Natural killer cell treated with Interleukin-12 subunit alpha and Interleukin-12 subunit beta and Interleukin-15 and Interleukin-18, amount 100 ng/mL, for 72 hours (primary cell): ENCODE data around the gene GAPVD1. TPM values are rescaled to one million over a fixed set of nuclear protein-coding genes. Genes with fewer than 3 reads are reported as not detected.
"Not testable (repeated sequence)": the region's sequence is repeated elsewhere in the genome, so short reads cannot be mapped to it uniquely, and the experiment has no call there.

ENCODE experiments used
- ATAC-seq, 2 donors: fragments of 150-1000 bp; cut with Tn5 transposase in 1 of 2; sonication (Bioruptor Pico), chemical (Tn5 transposase) in 1 of 2; 2 replicates each; pipeline ENCODE4 v1.10.0; 2021
- DNase-seq: peaks from one replicate; pipeline ENCODE4 v3.0.0; 2022; ENCODE audit warnings: low spot score
- H3K27ac Mint-ChIP-seq, 2 donors: 1 replicate in 1 of 2; 2 replicates in 1 of 2; pipeline ENCODE4 v1.8.0; 2022; ENCODE audit warnings: mixed read lengths in 2 of 2, mild to moderate bottlenecking in 1 of 2, moderate library complexity in 1 of 2
- H3K27me3 Mint-ChIP-seq, 2 donors: 1 replicate in 1 of 2; 2 replicates in 1 of 2; pipeline ENCODE4 v1.8.0; 2022; ENCODE audit warnings: mixed read lengths in 2 of 2
- H3K36me3 Mint-ChIP-seq: one replicate; pipeline ENCODE4 v1.8.0; 2022; ENCODE audit warnings: mixed read lengths
- H3K4me1 Mint-ChIP-seq, 2 donors: 1 replicate in 1 of 2; 2 replicates in 1 of 2; pipeline ENCODE4 v1.8.0; 2022; ENCODE audit warnings: low read depth in 2 of 2, mixed read lengths in 2 of 2, mild to moderate bottlenecking in 1 of 2
- H3K4me3 Mint-ChIP-seq: one replicate; pipeline ENCODE4 v1.8.0; 2022; ENCODE audit warnings: mixed read lengths
- H3K9me3 Mint-ChIP-seq: 2 replicates; pipeline ENCODE4 v1.8.0; 2022; ENCODE audit warnings: mixed read lengths
- total RNA-seq, 2 donors: library from RNA; stranded (reverse); gene quantifications; one replicate each; pipeline ENCODE4 v1.2.3, GENCODE V29; 2022

Gene GAPVD1
- 10 to 100 TPM; 57.8 to 71.7 TPM for total RNA-seq

- H3K4me3 Mint-ChIP-seq: peak within 1 kb of the TSS; percentile 99
Measured at GRCh38 chr9:125261501-125262293, at the start of gene GAPVD1. Gene GAPVD1 (plus strand): TSS chr9:125261826. CDS start chr9:125298922, 37,096 bp downstream.

DNA sequence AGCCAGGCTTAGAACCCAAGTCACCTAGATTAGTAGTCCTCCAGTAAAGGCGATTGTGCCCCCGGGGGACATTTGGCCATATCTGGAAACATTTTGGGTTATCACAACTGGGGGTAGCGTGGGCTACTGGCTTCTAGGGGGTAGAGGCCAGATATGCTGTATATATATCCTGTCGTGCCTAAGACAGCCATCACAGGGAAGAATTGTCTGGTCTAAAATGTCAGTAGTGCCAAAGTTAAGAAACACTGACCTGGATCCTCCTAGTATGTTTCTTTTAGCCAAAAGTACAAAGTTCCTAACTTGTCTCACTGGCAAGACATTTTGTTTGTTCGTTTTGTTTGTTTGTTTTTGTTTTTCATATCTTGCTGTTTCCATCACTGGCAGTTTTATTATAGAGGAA is 47.4 kb upstream of the GAPVD1 start:
- Mint-ChIP-seq H3K9me3 (no peaks in the 10 kb centered on the region), H3K4me1 (no peaks in the 10 kb centered on the region), H3K4me3 (no peak overlapping the region), H3K27ac (no peak overlapping the region), H3K36me3 (no peaks in the 10 kb centered on the region), H3K27me3 (no peaks in the 10 kb centered on the region)
- DNase-seq: no peak
- ATAC-seq: no peak

More at GRCh38 chr9:125261501-125262293, at the start of gene GAPVD1:
- H3K36me3 Mint-ChIP-seq: peaks cover 8% of the 10 kb centered on the region
- no peaks in the 10 kb centered on the region for H3K27me3 Mint-ChIP-seq
- H3K9me3 Mint-ChIP-seq: no peaks in the 10 kb centered on the region
- H3K27ac Mint-ChIP-seq: peak within 1 kb of the TSS; percentile 90 to 94
- ATAC-seq (peak; percentile 99 to 100), DNase-seq (peak; percentile 97)
- peaks cover 29 to 34% of the 10 kb centered on the region in 2 donors for H3K4me1 Mint-ChIP-seq

GRCh38 chr9:125218621-125219020 is 43.0 kb upstream of the GAPVD1 start:
- Mint-ChIP-seq H3K9me3 (no peaks in the 10 kb centered on the region), H3K27me3 (no peaks in the 10 kb centered on the region), H3K4me1 (no peaks in the 10 kb centered on the region), H3K27ac (no peak overlapping the region), H3K36me3 (no peaks in the 10 kb centered on the region), H3K4me3 (no peak overlapping the region)
- DNase-seq (no peak), ATAC-seq (no peak)

GRCh38 chr9:125224858-125225257 is 36.8 kb upstream of the GAPVD1 start:
- H3K27ac Mint-ChIP-seq, H3K36me3 Mint-ChIP-seq, H3K4me1 Mint-ChIP-seq, DNase-seq, H3K27me3 Mint-ChIP-seq, ATAC-seq, H3K9me3 Mint-ChIP-seq, H3K4me3 Mint-ChIP-seq: not testable (repeated sequence)

DNA sequence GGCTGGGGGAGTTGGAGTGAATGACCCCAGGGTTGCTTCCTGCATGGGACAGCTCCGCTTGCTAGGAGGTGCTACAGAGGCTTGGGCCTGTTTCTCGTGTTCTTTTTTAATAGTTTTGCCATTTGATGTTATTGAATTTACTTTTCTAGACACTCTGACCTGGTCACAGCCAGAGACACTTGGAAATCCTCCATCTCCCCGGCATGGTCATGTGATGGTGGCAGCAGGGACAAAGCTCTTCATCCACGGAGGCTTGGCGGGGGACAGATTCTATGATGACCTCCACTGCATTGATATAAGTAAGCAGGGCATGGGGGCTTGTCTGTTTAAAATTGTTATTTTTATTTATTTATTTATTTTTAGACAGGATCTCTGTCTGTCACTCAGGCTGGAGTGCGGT is 33.9 kb upstream of the GAPVD1 start:
- ATAC-seq: peak in 1 of 2 donors; percentile 33
- H3K27me3 Mint-ChIP-seq: no peaks in the 10 kb centered on the region
- no peak overlapping the region for H3K4me3 Mint-ChIP-seq
- H3K36me3 Mint-ChIP-seq: no peaks in the 10 kb centered on the region
- H3K27ac Mint-ChIP-seq: no peak overlapping the region
- no peak for DNase-seq
- no peaks in the 10 kb centered on the region for H3K9me3 Mint-ChIP-seq
- H3K4me1 Mint-ChIP-seq: peaks cover 0 to 5% of the 10 kb centered on the region in 2 donors

DNA sequence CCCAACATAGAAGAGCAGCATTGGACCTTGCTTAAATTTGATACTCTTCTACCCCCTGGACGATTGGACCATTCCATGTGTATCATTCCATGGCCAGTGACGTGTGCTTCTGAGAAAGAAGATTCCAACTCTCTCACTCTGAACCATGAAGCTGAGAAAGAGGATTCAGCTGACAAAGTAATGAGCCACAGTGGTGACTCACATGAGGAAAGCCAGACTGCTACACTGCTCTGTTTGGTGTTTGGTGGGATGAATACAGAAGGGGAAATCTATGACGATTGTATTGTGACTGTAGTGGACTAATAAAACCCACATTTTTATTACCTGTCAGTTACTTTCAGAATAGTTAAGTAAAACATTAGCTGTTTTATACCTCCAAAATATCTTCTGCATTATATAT is 27.9 kb upstream of the GAPVD1 start:
- H3K36me3 Mint-ChIP-seq: peaks cover 26% of the 10 kb centered on the region
- no peak overlapping the region for H3K4me3 Mint-ChIP-seq
- H3K27me3 Mint-ChIP-seq: no peaks in the 10 kb centered on the region
- ATAC-seq (peak in 1 of 2 donors; percentile 47), DNase-seq (no peak)
- H3K4me1 Mint-ChIP-seq: peaks cover 28 to 40% of the 10 kb centered on the region in 2 donors
- no peaks in the 10 kb centered on the region for H3K9me3 Mint-ChIP-seq
- H3K27ac Mint-ChIP-seq: peak overlapping the region in 1 of 2 donors; percentile 17

GRCh38 chr9:125234099-125234498 is 27.5 kb upstream of the GAPVD1 start:
- Mint-ChIP-seq H3K4me1 (peaks cover 32 to 44% of the 10 kb centered on the region in 2 donors), H3K36me3 (peaks cover 30% of the 10 kb centered on the region), H3K27ac (peak overlapping the region in 1 of 2 donors; percentile 17)
- H3K9me3 Mint-ChIP-seq, H3K27me3 Mint-ChIP-seq, ATAC-seq, DNase-seq, H3K4me3 Mint-ChIP-seq: not testable (repeated sequence)

DNA sequence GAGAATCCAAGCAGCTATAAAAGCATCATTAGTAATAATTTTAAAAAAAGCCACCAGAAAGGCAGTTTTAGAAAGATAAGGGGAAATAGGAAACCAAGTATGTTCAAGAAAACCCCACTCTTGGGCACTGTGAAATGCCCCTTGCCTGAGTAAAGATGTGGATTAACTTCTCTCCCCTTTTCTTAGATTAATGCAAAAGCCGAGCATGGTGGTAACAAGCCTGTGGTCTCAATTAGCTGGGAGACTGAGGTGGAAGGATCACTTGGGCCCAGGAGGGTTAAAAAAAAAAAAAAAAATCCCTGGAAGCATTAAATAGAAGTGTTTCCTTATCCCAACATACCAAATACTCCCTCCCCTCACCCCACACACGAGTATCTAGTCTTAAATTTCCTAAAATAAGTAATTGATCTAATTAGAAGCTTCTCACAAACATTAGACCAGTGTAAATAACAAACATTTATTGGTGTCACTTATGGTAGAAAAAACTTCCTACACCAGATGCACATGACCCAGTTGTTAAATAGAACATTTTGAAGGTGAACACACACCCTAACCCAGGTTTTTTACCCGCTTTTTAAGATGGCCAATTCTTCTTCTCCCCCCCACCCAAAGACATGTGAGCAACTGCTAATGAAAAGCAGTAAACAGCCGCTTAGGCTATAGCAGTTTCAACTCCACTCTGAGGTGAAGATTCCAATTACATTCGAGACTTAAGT is 25.7 kb upstream of the GAPVD1 start:
- H3K36me3 Mint-ChIP-seq: peaks cover 33% of the 10 kb centered on the region
- peak overlapping the region; percentile 94 to 97 for H3K27ac Mint-ChIP-seq
- H3K4me1 Mint-ChIP-seq: peaks cover 36 to 48% of the 10 kb centered on the region in 2 donors
- no peaks in the 10 kb centered on the region for H3K9me3 Mint-ChIP-seq
- H3K27me3 Mint-ChIP-seq: no peaks in the 10 kb centered on the region
- H3K4me3 Mint-ChIP-seq: peak overlapping the region; percentile 96
- ATAC-seq (no peak), DNase-seq (no peak)

DNA sequence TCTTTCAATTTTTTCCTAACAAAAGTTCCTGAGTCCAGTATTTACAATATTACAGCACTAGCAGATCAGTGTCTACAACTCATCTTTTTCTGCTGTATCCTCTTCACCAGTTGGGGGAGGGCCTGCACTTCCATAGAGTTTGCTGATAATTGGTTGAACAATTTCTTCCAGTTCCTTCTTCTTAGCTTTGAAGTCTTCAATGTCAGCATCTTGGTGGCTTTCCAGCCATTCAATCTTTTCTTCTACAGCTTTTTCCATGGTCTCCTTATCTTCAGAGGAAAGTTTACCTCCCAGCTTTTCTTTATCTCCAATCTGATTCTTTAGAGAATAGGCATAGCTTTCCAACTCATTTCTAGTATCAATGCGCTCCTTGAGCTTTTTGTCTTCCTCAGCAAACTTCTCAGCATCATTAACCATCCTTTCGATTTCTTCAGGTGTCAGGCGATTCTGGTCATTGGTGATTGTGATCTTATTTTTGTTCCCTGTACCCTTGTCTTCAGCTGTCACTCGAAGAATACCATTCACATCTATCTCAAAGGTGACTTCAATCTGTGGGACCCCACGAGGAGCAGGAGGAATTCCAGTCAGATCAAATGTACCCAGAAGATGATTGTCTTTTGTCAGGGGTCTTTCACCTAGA is 25.0 kb upstream of the GAPVD1 start:
- H3K4me1 Mint-ChIP-seq: peaks cover 42 to 51% of the 10 kb centered on the region in 2 donors
- ATAC-seq, DNase-seq, H3K9me3 Mint-ChIP-seq, H3K27me3 Mint-ChIP-seq: not testable (repeated sequence)
- peaks cover 33% of the 10 kb centered on the region for H3K36me3 Mint-ChIP-seq
- H3K4me3 Mint-ChIP-seq: peak overlapping the region; percentile 96
- peak overlapping the region; percentile 94 to 97 for H3K27ac Mint-ChIP-seq

DNA sequence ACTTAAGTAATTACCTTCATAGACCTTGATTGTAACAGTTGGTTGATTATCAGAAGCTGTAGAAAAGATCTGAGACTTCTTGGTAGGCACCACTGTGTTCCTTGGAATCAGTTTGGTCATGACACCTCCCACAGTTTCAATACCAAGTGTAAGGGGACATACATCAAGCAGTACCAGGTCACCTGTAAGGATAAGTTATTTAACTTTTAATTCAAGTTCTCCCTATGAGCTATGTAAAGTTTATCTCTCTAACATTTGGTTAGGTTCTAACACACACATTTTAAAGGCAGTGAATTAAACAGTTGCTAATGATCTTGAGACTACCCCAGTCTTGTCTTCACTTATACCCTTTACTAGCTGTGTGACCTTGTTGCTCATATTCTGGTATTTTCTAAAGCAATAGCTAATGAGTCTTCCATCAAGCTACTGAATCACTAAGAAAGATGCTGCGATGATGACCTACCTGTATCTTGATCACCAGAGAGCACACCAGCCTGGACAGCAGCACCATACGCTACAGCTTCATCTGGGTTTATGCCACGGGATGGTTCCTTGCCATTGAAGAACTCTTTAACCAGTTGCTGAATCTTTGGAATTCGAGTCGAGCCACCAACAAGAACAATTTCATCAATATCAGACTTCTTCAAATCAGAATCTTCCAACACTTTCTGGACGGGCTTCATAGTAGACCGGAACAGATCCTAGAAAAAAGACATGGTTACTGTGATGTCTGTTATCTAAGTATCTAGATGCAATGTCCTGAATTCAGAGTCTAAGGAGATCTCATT is 23.3 kb upstream of the GAPVD1 start:
- ATAC-seq (no peak), DNase-seq (no peak)
- H3K9me3 Mint-ChIP-seq: no peaks in the 10 kb centered on the region
- no peaks in the 10 kb centered on the region for H3K27me3 Mint-ChIP-seq
- H3K27ac Mint-ChIP-seq: peak overlapping the region; percentile 94 to 97
- peak overlapping the region; percentile 96 for H3K4me3 Mint-ChIP-seq
- H3K4me1 Mint-ChIP-seq: peaks cover 50 to 52% of the 10 kb centered on the region in 2 donors
- peaks cover 33% of the 10 kb centered on the region for H3K36me3 Mint-ChIP-seq

DNA sequence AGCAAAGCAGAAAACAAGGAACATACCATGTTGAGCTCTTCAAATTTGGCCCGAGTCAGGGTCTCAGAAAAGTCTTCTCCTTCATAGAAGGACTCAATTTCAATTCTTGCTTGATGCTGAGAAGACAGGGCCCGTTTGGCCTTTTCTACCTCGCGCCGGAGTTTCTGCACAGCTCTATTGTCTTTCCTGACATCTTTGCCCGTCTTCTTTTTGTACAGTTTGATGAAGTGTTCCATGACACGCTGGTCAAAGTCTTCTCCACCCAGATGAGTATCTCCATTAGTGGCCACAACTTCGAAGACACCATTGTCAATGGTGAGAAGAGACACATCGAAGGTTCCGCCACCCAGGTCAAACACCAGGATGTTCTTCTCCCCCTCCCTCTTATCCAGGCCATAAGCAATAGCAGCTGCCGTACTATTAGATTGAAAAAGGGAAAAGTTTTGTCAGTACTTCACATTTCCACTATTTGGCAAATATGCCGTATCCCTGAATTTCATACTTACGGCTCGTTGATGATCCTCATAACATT is 22.6 kb upstream of the GAPVD1 start:
- DNase-seq: no peak
- Mint-ChIP-seq H3K9me3 (no peaks in the 10 kb centered on the region), H3K36me3 (peaks cover 33% of the 10 kb centered on the region), H3K4me3 (peak overlapping the region; percentile 96), H3K4me1 (peaks cover 50 to 52% of the 10 kb centered on the region in 2 donors), H3K27me3 (no peaks in the 10 kb centered on the region), H3K27ac (peak overlapping the region; percentile 94 to 97)
- ATAC-seq: no peak

- peak overlapping the region; percentile 96 for H3K4me3 Mint-ChIP-seq
- ATAC-seq (no peak), DNase-seq (no peak)
- peaks cover 50 to 51% of the 10 kb centered on the region in 2 donors for H3K4me1 Mint-ChIP-seq
- peaks cover 33% of the 10 kb centered on the region for H3K36me3 Mint-ChIP-seq
- H3K27me3 Mint-ChIP-seq: no peaks in the 10 kb centered on the region
- peak overlapping the region; percentile 94 to 97 for H3K27ac Mint-ChIP-seq
- no peaks in the 10 kb centered on the region for H3K9me3 Mint-ChIP-seq
Measured at GRCh38 chr9:125239631-125240597, 21.7 kb upstream of the GAPVD1 start.
